Measurements from ENCODE around the gene KYAT1.

- no peak for TF ChIP-seq CTCF (IDR thresholded peaks at IDR 0.05)
- TF ChIP-seq EZH2 (IDR thresholded peaks at IDR 0.05) = no peak
- no peak for TF ChIP-seq EZH2phosphoT487 (IDR thresholded peaks at IDR 0.05)
Observed at GRCh38 chr9:128870128-128870940, 11.4 kb downstream of the KYAT1 start.
